ENCODE results near the gene HOATZ.
A peak's percentile ranks its signal among the peaks of the same experiment; 100 is the strongest.

Gene HOATZ

DNA sequence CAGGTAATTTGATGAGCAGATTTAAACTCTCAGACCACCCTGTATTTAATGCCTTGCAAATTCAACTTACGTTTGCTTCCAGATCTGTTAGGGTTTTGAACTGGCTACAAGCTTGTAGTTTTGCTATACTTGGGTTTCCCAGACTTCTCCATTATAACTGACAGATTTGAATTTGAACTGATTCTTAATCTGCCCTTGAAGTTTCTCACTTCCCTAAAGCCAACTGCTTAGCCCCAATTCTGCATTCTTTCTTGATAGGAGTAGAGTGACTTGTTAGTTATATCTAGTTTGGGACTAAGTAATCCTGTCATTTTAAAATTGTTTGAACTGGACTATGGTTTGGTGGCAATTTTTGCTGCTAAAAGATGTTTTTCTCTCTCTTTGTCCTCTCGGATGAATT is 35.7 kb downstream of the HOATZ start:
- no peak for DNase-seq

DNA sequence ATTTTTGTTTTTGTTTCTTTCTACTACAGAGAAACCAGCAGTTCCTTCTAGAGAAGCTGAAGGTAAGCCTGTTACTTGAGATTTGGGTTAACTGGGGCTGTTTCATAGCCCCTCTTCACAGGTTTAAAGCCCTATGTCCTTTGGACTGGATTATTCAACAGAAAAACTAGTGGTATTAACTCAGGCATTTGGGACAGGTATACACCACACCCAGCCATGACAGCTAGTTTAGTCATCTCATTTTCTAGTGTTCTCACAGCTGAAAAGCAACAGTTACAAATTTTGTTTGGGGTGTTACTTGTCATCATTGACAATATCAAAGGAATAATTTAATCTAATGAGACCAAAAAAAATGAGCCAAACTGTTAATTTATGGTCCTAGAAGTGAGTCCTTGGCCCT is 40.0 kb downstream of the HOATZ start:
- DNase-seq = no peak

DNA sequence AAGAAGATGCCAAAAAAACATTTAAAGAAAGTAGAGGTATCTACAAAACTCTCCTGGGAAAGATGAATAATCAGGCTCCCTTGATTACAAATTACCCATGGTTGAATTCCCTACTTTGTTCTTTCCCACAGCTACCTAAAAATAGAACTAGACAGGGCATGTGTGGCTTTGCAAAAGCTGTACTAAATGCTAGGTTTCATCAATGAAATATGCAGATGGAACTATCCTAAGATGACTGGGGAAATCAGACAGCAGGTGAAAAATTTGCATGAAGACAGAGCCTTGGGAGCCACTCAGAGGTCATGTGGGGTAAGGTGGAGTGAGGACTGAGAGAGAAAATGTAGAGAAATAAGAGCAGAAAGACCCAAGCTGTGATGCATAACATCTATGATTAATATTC is 40.7 kb downstream of the HOATZ start:
- no peak for DNase-seq

DNA sequence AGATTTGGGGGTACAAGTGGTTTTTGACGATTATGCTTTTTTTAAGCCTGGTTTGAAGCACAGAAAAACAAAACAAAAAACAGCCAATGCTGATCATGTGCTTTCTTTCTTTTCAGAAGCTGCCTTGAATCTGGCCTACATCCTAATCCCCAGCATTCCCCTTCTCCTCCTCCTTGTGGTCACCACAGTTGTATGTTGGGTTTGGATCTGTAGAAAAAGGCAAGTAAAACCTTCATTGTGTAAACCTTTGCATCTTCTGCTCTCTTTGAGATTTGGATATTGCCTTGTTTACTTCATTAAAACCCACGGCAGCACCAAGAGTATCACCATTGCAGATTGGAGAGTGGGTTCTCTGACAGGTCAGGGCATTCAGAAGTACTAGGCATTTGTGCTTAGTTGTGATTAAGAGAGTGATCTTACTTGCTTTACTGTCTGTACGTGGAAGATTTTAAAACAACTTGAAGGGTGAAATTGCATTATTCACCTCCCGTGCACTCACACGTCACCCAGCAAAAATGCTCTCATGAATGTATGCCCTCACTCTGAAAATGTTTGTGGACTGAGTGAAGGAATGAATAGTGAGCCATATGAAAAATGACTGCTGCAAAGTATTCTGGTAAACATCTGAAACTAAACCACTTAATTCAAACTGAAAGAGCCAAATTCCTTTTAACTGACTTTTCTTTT is 43.0 kb downstream of the HOATZ start:
- DNase-seq = no peak

DNA sequence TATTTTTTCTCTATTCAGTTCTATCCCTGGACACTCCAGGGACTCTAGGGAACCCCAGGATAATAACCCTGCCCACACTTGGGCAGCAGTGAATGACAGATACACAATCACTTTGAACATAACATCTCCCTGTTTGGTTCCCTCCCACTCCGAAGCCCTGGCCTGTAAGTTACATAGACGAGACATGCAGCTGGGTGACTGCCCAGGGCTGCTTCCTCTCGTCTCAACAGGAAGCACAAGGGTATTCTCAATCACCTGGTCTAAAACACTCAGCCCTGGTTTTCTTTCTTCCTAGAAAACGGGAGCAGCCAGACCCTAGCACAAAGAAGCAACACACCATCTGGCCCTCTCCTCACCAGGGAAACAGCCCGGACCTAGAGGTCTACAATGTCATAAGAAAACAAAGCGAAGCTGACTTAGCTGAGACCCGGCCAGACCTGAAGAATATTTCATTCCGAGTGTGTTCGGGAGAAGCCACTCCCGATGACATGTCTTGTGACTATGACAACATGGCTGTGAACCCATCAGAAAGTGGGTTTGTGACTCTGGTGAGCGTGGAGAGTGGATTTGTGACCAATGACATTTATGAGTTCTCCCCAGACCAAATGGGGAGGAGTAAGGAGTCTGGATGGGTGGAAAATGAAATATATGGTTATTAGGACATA is 45.4 kb downstream of the HOATZ start:
- DNase-seq = no peak

DNA sequence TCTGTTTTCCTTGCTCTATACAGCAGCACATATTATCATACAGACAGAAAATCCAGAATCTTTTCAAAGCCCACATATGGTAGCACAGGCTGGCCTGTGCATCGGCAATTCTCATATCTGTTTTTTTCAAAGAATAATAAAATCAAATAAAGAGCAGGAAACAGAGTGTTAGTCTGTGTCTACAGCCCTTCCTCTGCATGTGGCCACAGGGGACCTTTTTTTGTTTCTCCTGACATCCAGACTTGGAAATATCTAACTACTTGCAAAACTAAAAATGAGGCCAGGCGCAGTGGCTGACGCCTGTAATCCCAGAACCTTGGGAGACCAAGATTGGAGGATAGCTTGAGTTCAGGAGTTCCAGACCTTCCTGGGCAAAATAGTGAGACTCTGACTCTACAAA is 46.2 kb downstream of the HOATZ start:
- no peak for DNase-seq

DNA sequence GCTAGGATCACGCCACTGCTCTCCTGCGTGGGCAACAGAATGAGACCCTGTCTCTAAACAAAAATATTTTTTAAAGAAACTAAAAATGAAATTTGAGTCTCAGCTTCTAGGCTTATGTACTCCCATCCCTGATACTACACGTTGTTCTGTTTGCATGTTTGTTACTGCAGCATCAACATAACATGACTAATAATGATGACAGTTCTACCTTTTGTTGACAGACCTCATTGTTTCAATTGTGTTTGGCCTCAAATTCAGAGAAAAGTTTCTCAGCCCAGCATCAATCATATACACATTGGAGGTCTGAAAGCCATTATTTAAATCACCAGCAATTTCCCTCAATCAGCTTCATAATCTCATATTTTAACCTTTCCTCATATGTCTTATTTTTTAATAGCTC is 46.7 kb downstream of the HOATZ start:
- no peak for DNase-seq

DNA sequence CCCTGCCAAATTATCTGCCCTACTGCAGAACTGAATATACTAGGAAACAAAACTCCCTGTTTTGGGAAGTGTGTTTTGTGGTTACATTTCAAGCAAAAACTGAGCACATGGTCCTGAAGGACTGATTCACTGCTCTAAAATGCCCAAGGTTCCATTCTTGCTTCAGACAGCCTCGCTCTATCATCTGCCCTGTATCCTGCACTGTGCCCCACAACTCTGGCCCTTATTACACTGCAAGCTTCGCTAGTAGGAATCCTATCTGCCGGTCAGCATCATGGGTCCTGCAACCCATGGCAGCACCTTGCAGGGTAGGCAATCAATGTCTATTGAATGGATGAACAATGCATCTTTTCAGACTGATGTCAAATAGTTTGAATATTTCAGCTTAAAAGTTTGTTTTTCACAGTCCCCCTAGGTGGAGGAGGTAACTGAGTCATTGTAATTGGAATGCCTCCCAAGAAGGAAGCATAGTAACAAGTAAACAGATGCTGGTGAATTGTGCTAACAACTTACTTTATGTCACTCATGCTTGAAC is 47.3 kb downstream of the HOATZ start:
- DNase-seq = no peak

DNA sequence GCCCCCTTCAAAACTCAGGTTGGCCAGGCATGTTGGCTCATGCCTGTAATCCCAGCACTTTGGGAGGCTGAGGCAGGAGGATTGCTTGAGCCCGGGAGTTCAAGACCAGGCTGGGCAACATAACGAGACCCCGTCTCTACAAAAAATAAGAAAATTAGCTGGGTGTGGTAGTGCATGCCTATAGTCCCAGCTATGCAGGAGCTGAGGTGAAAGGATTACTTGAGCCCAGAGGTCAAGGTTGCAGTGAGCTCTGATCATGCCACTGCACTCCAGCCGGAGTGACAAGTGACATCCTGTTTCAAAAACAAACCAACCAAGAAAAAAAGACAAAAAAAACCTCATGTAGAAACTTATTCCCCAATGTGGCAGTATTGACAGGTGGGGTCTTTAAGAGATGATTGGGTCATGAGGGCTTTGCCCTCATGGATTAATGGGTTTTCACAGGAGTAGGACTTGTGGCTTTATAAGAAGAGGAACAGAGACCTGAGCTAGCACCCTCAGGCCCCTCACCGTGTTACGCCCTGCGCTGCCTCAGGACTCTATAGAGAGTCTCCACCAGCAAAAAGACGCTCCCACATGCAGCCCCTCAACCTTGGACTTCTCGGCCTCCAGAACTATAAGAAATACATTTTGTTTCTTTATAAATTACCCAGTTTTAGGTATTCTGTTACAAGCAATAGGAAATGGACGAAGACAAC is 48.3 kb downstream of the HOATZ start:
- DNase-seq = no peak

DNA sequence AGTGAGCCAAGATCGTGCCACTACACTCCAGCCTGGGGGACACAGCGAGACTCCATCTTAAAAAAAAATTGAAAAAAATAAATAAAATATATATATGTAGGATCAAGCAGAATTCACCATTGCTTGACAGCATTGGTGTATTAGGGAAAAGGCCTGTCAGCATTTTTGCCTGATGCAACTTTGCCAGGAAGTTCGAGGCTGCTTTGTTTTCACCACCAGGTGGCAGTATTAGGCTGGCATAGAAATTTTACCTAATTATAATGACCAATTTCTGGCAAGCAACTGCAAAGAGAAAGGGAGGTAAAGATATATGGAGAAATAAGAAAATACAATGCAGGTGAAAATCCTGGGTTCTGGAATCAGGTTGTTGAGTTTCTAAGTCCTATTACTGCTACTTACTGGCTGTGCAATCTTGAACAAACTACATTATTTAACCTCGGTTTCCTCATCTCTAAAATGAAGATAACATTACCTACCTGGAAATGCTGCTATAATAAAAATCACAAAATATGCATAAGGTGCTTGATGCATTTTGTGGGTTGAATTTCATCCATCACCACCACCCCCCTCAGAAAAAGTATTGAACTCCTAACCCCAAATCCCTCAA is 50.6 kb downstream of the HOATZ start:
- peak; percentile 49 for DNase-seq

DNA sequence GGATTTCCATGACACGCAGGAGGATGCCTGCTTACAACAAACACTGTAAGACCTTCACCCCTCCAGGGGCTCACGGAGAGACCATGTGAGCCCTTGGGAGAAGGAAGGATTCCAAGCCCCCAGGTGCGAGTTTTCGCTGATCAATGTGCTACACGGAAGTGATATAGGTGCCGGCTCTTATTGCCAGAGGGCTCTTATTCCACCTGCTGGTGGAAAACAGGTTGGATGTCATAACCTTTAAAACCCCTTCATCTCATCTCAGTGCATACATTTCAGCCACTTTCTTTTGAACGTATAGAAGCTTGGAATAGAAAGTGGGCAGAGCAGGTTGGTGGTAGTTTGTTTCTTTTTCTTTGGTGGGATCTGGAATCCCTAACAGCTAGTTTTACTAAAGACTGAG is 51.7 kb downstream of the HOATZ start:
- DNase-seq = no peak

DNA sequence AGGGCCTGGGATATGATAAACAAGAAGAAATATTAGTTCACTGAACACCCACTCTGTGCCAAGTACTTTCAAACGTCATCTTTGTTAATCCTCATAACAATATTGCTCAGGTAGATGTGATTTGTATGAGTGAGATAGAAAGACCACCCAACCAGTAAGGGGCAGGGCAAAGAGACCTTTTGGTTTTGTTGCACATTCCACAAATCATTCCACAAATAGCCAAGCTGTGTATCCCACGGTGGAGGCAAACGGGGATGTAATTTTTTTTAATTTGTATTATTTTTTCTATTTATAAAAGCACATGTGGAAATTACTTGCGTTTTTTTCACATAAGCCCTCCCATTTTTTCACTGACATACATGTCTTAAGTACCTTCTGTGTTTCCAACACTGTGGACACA is 54.9 kb downstream of the HOATZ start:
- no peak for DNase-seq

DNA sequence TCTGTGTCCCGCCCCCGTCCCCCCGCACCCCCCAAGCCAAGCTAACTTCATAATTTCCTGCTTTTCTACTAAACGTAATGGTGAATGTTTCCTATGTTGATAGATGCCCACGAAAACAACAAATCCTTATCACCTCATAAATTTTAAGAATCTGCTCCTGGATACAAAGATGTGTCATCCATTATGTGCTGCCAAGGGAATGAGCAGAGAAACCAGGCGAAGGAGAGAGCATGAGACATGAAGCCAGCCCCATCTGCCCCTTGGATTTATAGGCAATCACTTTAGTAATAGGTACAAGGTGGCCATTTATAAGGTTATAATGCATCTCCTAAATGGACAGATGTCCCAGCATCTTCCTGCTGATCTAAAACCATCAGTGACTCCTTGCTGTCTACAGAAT is 56.2 kb downstream of the HOATZ start:
- DNase-seq = no peak

DNA sequence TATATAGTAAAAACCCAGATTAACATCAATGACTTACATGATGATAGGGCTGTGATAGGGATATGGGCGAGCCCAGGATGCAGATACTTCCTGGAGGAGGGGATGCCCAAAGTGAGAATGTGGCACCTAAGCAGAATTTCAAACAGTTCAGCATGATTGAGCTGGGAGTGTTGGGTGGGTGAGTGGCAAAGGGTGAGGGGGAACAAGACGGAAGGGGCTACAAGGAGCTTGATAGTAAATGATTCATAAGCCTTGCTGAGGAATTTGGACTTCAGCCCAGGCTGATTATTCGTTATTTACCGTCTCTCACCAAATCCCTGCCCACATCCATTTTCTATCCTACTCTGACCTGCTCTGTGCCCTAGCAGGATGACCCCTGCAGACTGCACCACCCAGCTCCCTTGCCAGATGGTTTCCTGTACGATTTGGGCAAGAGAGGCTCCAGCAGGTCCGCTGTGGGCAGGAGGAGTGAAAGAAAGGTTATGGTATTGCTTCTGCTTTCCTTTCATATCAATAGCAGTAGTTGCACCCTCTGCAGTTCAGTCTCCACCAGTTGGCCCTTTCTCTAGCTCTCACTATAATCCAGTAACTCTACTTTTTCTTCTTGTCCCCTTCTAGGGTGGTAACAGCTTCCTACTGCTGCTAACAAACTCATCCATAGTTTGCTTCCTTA is 57.4 kb downstream of the HOATZ start:
- DNase-seq = no peak

DNA sequence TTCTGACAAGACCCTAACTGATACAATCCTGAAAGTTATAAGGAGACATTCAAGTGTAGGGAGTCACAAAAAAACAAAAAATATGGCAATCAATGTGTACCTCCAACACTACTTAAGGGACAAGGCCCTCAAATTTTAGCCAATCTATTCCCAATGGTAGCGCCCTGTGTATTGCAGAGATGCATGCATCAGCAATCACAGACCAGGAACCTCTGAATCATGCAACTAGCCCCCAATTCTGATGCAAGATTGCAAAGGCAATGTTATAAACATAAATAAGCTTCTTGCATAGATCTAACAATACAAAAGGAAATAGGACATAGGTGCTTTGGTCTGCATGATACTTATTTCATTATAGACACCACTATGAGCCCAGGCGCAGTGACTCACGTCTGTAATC is 58.0 kb downstream of the HOATZ start:
- no peak for DNase-seq

DNA sequence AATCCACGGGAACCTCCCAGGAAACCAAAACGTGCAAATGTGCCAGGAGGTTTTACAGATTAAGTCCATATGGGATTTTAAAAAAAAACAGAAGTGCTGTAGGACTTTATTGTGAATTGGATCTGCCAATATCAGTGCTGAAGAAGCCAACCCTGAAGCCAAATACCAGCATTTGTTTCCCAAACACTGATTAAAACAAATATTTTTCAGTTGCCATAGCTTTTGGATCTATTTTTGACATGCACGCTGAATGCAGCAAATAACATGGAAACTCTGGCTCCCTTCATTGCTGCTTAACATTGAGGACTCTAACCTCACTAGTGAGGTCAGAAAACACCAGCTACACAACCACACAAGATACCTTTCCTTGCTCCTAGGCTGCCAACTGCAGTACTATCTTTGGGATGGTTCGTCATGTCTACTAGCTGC is 59.3 kb downstream of the HOATZ start:
- DNase-seq = no peak

DNA sequence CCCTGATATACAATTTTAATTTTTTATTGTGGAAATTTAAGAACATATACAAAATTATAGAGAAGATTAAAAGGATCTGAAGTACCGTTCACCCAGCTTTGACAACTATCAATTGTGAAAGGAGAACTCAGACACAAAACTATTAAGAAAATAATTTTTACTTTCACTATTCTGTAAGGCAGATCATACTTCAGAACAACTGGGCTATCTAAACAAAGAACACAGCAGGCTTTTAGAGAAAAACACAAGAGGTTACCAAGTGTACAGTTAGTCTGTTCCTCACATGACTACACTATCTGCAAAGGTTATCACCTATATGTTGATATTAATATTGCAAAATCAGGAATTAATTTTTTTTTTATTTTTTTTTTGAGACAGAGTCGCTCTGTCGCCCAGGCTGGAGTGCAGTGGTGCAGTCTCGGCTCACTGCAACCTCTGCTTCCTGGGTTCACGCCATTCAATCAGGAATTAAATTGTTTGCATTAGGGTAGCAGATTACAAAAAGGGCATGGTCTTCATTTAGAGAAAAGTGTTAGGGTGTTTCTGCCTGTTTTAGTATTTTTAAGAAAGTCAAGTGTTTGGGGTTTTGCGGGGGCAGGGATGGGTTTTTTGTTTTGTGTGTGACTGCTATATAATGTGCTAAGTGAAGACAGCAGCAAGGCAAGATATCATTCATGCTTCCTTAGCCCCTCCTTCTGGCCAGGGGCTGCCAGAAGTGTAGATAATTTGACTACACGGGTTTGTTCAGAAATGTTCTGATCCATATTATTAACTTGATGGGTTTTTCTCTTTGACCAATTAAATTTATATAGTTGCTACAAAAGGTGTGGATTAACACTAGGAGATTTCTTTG is 60.0 kb downstream of the HOATZ start:
- DNase-seq = no peak

DNA sequence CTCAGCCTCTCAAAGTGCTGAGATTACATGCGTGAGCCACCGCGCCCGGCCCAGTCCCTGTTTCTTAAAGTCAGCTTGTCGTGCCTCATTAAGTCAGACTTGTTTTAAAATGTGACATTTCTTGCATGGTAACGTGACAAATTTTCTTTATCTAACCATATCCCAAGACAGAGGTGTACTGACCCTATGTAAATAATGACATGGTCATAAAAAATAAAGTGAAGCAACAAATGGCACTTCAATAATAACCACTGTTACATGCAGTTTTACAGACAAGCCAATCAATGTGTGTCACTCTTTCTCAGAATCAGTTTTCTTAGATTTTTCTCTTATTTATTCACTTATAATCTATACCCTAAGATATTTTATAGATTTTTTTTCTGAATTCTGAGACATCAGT is 61.2 kb downstream of the HOATZ start:
- no peak for DNase-seq

DNA sequence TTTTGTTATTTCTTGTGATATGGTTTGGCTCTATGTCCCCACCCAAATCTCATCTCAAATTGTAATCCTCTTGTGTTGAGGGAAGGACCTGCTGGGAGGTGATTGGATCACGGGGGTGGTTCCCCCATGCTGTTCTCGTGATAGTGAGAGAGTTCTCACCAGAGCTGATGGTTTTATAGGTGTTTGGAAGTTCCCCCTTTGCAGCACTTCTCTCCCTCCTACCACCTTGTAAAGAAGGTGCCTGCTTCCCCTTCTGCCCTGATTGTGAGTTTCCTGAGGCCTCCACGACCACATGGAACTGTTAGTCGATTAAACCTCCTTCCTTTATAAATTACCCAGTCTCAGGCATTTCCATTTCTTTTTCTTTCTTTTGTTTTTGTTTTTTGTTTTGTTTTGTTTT is 63.2 kb downstream of the HOATZ start:
- DNase-seq = no peak

DNA sequence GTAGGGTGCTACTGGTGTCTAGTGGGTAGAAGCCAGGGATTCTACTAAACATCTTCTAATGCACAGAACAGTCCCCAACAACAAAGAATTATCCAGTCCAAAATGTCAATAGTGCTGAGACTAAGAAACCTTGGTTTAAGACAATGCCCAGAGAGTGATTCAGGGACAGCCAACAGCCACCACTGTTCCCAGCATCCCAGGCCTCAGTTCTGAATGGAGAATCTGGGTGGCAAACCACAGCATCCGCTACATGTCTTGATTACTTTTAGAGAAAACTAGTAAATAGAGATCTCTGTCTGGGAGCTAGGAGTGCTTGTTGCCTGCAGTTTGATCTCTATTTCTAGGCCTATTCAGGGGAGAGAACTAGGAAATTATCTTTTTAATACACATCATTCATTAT is 66.8 kb downstream of the HOATZ start:
- DNase-seq = no peak

DNA sequence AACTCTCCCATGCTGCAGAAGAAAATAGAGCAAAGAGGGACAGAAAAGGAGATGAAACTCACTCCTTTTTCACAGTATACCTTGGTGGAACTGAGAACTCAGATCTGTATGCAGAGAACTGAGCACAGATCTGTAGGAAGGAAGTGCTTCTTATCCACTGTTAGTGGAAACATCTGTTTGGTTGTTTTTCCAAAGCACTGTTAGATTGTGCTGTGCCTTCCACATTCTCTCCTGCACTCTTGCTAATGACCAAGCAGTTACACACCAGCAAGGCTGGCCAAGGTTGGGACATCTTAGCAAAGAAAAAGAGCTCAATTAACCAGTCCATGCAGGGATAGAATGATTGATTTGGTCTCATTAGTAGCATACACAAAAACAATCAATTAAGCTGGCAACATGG is 67.6 kb downstream of the HOATZ start:
- no peak for DNase-seq

DNA sequence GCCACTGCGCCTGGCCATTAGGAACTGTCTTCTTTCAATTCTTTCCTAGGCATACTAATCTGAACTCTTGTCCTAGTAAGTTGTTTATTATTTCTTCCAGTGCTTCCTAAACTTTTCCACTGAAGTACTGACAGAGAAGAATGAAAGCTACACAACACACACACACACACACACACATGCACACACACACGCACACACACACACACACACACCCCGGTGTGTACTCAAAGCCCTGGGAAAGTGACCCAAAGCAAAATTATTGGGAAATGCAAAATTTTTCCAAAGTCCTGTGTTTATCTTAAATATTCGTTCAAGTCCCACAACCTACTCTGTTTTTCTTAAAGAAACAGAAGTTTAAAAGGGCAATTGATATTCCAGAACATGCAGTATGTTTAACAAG is 68.3 kb downstream of the HOATZ start:
- no peak for DNase-seq
